Mesenteric fat pad (tissue), 1 donor: ENCODE data around the gene XAB2. TPM values are rescaled to one million over a fixed set of nuclear protein-coding genes. Genes with fewer than 3 reads are reported as not detected.
"Not testable (repeated sequence)": the region's sequence is repeated elsewhere in the genome, so short reads cannot be mapped to it uniquely, and the experiment has no call there.

ENCODE experiments used
- DNase-seq: peaks from one replicate; pipeline ENCODE4 v3.0.0-alpha.2; 2020; ENCODE audit warnings: low spot score
- microRNA-seq: library from miRNA; unstranded; fragments of <30 nt; microRNA quantifications from one replicate; pipeline ENCODE4 v1.2.0, GENCODE V29; 2020; ENCODE audit warnings: borderline number of aligned reads
- total RNA-seq: library from RNA; stranded (reverse); fragmentation: NEBNext Ultra II Directional; extraction: Animal tissue kit (Norgen Biotek cat#: 25700); gene quantifications from one replicate; pipeline ENCODE4 v1.2.1, GENCODE V29; 2021
- donor health status: DM: yes; HTN: yes; CAD: no.

The XAB2 gene
- total RNA-seq, 1 donor from 2014 or later, result 19.5 TPM

DNA sequence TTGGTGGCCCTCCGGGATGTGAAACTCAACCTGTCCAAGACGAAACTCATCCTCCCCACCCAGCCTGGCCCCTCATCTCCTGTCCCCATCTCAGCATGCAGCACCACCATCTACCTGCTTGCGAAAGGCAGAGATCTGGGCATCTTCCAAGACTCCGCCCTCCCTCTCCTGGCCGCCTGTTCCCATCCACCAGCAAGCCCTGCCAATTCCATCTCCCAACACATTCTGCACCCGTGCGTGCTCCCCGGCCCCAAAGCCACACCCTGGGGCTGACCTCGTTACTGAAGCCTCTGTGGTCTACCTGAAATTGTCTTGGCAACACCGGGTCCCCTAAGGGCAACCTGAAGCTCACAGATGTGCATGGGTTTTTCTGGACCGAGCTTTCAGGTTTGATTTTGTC is 46.9 kb downstream of the XAB2 start:
- no peak for DNase-seq

DNA sequence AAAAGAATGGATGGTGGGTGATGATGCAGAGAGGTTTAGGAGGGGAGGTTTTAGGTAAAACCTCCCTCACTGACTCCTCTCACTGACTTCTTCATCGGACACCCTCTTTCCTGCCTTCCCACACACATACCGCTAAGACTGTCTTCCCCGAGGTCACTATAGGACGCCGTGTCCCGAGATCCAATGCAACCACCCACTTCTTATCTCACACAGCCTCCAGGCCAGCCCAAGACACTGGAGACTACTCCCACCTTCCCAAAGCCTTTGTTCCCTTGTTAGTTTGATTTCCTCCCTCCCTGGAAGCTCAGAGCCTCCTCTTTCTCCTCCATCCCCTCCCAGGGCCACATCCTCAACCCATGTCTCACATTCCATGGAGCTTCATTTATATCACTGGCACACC is 50.2 kb downstream of the XAB2 start:
- no peak for DNase-seq

DNA sequence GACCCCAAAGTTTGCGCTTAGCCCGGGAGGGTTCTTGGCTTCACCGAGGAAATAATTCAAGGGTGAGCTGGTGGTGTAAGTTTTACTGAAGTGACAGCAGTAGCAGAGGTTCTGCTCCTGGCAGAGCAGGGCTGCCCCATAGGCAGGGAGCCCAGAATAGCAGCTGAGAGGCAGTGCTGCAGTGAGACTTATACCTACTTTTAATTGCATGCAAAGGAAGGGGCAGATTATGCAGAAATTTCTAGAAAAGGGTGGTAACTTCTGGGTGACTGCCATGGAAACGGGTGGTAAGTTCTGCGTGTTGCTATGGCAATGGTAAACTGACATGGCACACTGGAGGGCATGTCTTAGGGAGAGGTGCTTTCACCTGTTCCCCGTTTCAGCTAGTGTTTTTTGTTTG is 51.2 kb downstream of the XAB2 start:
- no peak for DNase-seq

DNA sequence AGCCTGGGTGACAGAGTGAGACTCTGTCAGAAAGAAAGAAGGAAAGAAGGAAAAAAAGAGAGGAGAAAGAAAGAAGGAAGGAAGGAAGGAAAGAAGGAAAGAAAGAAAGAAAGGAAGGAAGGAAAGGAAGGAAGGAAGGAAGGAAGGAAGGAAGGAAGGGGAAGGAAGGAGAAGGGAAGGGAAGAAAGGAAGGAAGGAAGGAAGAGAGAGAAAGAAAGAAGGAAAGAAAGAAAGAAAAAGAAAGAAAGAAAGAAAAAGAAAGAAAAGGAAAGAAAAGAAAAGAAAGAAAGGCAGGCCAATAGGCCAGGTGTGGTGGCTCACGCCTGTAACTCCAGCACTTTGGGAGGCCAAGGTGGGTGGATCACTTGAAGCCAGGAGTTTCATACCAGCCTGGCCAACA is 51.9 kb downstream of the XAB2 start:
- DNase-seq, result not testable (repeated sequence)

DNA sequence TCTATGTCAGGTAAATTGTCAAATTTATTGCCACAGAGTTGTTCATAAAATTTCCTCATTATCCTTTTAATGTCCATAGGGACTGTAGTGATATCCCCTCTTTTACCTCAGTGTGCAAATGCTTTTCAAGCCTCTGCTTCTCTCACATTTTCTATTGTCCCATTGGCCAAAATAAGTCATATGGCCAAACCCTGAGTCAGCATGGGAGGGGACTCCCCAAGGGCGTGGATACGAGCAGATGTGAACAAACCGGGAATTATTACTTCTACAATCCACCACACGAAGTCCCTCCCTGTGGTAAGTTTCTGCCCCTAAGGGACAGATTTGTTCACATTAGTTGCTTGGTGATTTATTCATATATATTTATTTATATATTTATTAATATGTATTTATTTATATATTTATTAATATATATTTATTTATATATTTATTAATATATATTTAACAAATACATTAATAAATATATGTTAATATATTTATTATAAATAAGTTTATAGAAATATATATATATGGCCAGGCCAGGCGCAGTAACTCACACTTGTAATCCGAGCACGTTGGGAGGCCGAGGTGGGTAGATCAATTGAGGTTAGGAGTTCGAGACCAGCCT is 53.8 kb downstream of the XAB2 start:
- DNase-seq, result no peak

DNA sequence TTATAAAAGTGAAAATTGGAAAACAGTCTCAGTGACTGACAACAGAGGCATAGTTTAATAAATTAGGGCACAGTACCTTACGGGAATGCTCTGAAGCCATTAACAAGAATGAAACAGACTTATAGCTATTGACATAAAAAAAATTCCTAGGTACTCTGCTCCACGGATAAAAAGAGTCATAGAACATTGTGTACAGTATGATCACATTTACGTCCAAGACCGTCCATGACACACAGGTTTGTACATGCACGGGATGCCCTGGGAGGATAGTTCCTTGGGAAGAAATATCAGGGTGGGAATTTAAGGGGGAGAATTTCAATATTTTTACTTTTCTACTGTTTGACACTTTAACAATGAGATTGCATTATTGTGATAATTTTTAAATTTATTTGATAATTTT is 58.6 kb downstream of the XAB2 start:
- DNase-seq, result no peak

Small RNAs within 50 kb of the gene (microRNA-seq; reads per million reads assigned to microRNA genes)
- not detected for gene MIR6792

Other genes with a start within 250 kb of the XAB2 start
- 3.5 TPM for gene PEX11G, start 140.5 kb downstream of the XAB2 start, total RNA-seq
- 59.1 TPM for gene ZNF358, start 113.4 kb downstream of the XAB2 start, total RNA-seq
- gene MCOLN1, start 106.9 kb downstream of the XAB2 start, total RNA-seq, result 55.5 TPM
- gene PNPLA6, start 93.8 kb downstream of the XAB2 start, total RNA-seq, result 84.8 TPM
- gene CAMSAP3, start 33.7 kb downstream of the XAB2 start, total RNA-seq, result 0.32 TPM
- 98.6 TPM for gene PET100, start 248 bp upstream of the XAB2 start, total RNA-seq
- not detected for gene PCP2, start 4.2 kb upstream of the XAB2 start, total RNA-seq
- gene STXBP2, start 7.6 kb upstream of the XAB2 start, total RNA-seq, result 60.4 TPM
- 4.8 TPM for gene RETN, start 39.5 kb upstream of the XAB2 start, total RNA-seq
- 9.1 TPM for gene MCEMP1, start 47.5 kb upstream of the XAB2 start, total RNA-seq
- 107 TPM for gene TRAPPC5, start 51.3 kb upstream of the XAB2 start, total RNA-seq
- gene FCER2, start 72.6 kb upstream of the XAB2 start, total RNA-seq, result 0.67 TPM
- gene CLEC4G, start 102.6 kb upstream of the XAB2 start, total RNA-seq, result 10.1 TPM
- gene CD209, start 118.0 kb upstream of the XAB2 start, total RNA-seq, result 63.5 TPM
- not detected for gene CLEC4M, start 133.7 kb upstream of the XAB2 start, total RNA-seq
- gene EVI5L, start 200.7 kb upstream of the XAB2 start, total RNA-seq, result 15.4 TPM
- not detected for gene PRR36, start 244.8 kb upstream of the XAB2 start, total RNA-seq